Mammary epithelial cell (primary cell): ENCODE measurements around the gene PCDHA8.

Experiments
- EZH2 ChIP-seq: IDR thresholded peaks from 2 replicates; pipeline ENCODE4 v1.6.1; 2012; ENCODE audit warnings: low read length, inconsistent platforms, borderline replicate concordance
- TF ChIP-seq, protein P1 (sequence below), 2 donors: IDR thresholded peaks in 1 of 2; conservative IDR thresholded peaks in 1 of 2; 2 replicates each; pipeline ENCODE4 v1.5.1; 2011 to 2012; ENCODE audit warnings: inconsistent platforms in 2 of 2, low read length in 2 of 2, mild to moderate bottlenecking in 2 of 2, control low read depth in 1 of 2, low read depth in 1 of 2; ENCODE audit not compliant: insufficient read depth in 1 of 2; ENCODE audit errors: extremely low read depth in 1 of 2

DNA sequence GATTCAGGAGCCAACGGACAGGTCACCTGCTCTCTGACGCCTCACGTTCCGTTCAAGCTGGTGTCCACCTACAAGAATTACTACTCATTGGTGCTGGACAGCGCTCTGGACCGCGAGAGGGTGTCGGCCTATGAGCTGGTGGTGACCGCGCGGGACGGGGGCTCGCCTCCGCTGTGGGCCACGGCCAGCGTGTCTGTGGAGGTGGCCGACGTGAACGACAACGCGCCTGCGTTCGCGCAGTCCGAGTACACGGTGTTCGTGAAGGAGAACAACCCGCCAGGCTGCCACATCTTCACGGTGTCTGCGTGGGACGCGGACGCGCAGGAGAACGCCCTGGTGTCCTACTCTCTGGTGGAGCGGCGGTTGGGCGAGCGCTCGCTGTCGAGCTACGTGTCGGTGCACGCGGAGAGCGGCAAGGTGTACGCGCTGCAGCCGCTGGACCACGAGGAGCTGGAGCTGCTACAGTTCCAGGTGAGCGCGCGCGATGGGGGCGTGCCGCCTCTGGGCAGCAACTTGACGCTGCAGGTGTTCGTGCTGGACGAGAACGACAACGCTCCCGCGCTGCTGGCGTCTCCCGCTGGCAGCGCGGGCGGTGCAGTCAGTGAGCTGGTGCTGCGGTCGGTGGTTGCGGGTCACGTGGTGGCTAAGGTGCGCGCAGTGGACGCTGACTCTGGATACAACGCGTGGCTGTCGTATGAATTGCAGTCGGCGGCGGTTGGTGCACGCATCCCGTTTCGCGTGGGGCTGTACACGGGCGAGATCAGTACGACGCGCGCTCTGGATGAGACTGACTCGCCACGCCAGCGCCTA lies 16.4 kb downstream of the PCDHA8 start:
- TF ChIP-seq, protein P1, sequence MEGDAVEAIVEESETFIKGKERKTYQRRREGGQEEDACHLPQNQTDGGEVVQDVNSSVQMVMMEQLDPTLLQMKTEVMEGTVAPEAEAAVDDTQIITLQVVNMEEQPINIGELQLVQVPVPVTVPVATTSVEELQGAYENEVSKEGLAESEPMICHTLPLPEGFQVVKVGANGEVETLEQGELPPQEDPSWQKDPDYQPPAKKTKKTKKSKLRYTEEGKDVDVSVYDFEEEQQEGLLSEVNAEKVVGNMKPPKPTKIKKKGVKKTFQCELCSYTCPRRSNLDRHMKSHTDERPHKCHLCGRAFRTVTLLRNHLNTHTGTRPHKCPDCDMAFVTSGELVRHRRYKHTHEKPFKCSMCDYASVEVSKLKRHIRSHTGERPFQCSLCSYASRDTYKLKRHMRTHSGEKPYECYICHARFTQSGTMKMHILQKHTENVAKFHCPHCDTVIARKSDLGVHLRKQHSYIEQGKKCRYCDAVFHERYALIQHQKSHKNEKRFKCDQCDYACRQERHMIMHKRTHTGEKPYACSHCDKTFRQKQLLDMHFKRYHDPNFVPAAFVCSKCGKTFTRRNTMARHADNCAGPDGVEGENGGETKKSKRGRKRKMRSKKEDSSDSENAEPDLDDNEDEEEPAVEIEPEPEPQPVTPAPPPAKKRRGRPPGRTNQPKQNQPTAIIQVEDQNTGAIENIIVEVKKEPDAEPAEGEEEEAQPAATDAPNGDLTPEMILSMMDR (conservative IDR thresholded peaks at IDR 0.05 in 1 of 2, IDR thresholded peaks at IDR 0.05 in 1 of 2; ENCODE audit: extremely low read depth in 1 of 2, insufficient read depth in 1 of 2, low read depth in 1 of 2, low read length in 2 of 2): no peak
- TF ChIP-seq EZH2: no peak
